Subcutaneous adipose tissue (tissue), 4 donors: ENCODE data around the gene URB1. TPM values are rescaled to one million over a fixed set of nuclear protein-coding genes. Genes with fewer than 3 reads are reported as not detected.

ENCODE experiments used
- CTCF ChIP-seq: fragments of 450-650 bp; IDR thresholded peaks from one replicate; pipeline ENCODE4 v1.5.1; 2016; ENCODE audit warnings: low read depth, mild to moderate bottlenecking, control low read depth, antibody characterized with exemption, moderate library complexity
- total RNA-seq, 4 donors: library from RNA; depleted of rRNA; stranded (reverse); fragments of >200 nt; gene quantifications; one replicate each; pipeline ENCODE4 v1.1.0, GENCODE V29; 2016

URB1 gene
- total RNA-seq, 4 donors from 2014 or later: 9.3 to 18.6 (median 14.2) TPM

GRCh38 chr21:32312976-32313375 is 79.8 kb downstream of the URB1 start:
- no peak for TF ChIP-seq CTCF

GRCh38 chr21:32312326-32312725 is 80.5 kb downstream of the URB1 start:
- no peak for TF ChIP-seq CTCF

GRCh38 chr21:32311621-32312020 is 81.2 kb downstream of the URB1 start:
- TF ChIP-seq CTCF: no peak

GRCh38 chr21:32309906-32310460 is 82.8 kb downstream of the URB1 start:
- no peak for TF ChIP-seq CTCF

- no peak for TF ChIP-seq CTCF
These were observed 84.1 kb downstream of the URB1 start for GRCh38 chr21:32308696-32309095.

GRCh38 chr21:32307706-32308105 is 85.1 kb downstream of the URB1 start:
- TF ChIP-seq CTCF: no peak

GRCh38 chr21:32306021-32306780 is 86.6 kb downstream of the URB1 start:
- TF ChIP-seq CTCF: no peak
